B cell (primary cell): Measurements from ENCODE around the gene EPB41L2. TPM values are rescaled to one million over a fixed set of nuclear protein-coding genes. Genes with fewer than 3 reads are reported as not detected.

ENCODE experiments used
- ATAC-seq: fragments of 200-7000 bp; cut with Tn5 transposase; one replicate; pipeline ENCODE4 v1.10.0; 2021; ENCODE audit warnings: low read depth, mild to moderate bottlenecking, moderate number of reproducible peaks, moderate library complexity
- CTCF ChIA-PET: fragments of 350-600 bp; sonication (Branson Sonifier 250); formaldehyde crosslinking; loops from one replicate; lab custom pipeline; 2021; ENCODE audit warnings: antibody characterized with exemption, inconsistent platforms; lab: Charles Lee
- POLR2A ChIA-PET: fragments of 350-600 bp; sonication (Branson Sonifier 250); formaldehyde crosslinking; loops from one replicate; lab custom pipeline; 2021; ENCODE audit warnings: antibody characterized with exemption; lab: Charles Lee
- DNase-seq: peaks from one replicate; pipeline ENCODE4 v3.0.0; 2013
- H2AFZ ChIP-seq: 2 replicates; pipeline ENCODE4 v1.6.1; 2012; ENCODE audit warnings: mild to moderate bottlenecking, low read depth, low read length; ENCODE audit not compliant: insufficient read depth, poor library complexity, severe bottlenecking
- H3K27ac ChIP-seq, 2 donors: 1 replicate in 1 of 2; 2 replicates in 1 of 2; pipeline ENCODE4 v1.5.1; 2012 to 2013; ENCODE audit warnings: low read length in 2 of 2, mild to moderate bottlenecking in 2 of 2, moderate library complexity in 1 of 2
- H3K27me3 ChIP-seq, 4 experiments: fragments of 200-600 bp in 1 of 4; sonication (generic) in 1 of 4; replicated peaks in 1 of 4; 1 replicate in 2 of 4; 2 replicates in 2 of 4; pipeline versions ENCODE4 v1.6.1 to v1.7.0; 2013 to 2016; ENCODE audit warnings: low read length in 3 of 4, mild to moderate bottlenecking in 2 of 4, mixed read lengths in 1 of 4, moderate library complexity in 1 of 4; ENCODE audit not compliant: insufficient read depth in 4 of 4, control insufficient read depth in 3 of 4; ENCODE audit errors: control extremely low read depth in 1 of 4
- H3K36me3 ChIP-seq, 2 experiments: replicated peaks in 1 of 2; 1 replicate in 1 of 2; 2 replicates in 1 of 2; pipeline versions ENCODE4 v1.6.1 to v1.7.1; 2013; ENCODE audit warnings: low read length in 1 of 2; ENCODE audit not compliant: insufficient read depth in 2 of 2, control insufficient read depth in 1 of 2; ENCODE audit errors: control extremely low read depth in 1 of 2, extremely low read depth in 1 of 2
- H3K4me1 ChIP-seq, 2 donors: fragments of 200-600 bp in 1 of 2; sonication (generic) in 1 of 2; 1 replicate in 1 of 2; 2 replicates in 1 of 2; pipeline versions ENCODE4 v1.5.1 to v1.6.1; 2013 to 2017; ENCODE audit warnings: low read length in 2 of 2; ENCODE audit not compliant: control insufficient read depth in 2 of 2, insufficient read depth in 2 of 2
- H3K4me2 ChIP-seq: replicated peaks from 2 replicates; pipeline ENCODE3; 2012; ENCODE audit warnings: mild to moderate bottlenecking, low read depth, low read length; ENCODE audit not compliant: poor library complexity, severe bottlenecking
- H3K4me3 ChIP-seq, 5 experiments: fragments of 200-600 bp in 1 of 5; sonication (generic) in 1 of 5; 1 replicate in 3 of 5; 2 replicates in 2 of 5; pipeline versions ENCODE4 v1.5.1 to v1.7.0; 2011 to 2016; ENCODE audit warnings: low read length in 4 of 5, mild to moderate bottlenecking in 4 of 5, low read depth in 2 of 5, control low read depth in 1 of 5, moderate library complexity in 1 of 5; ENCODE audit not compliant: insufficient read depth in 1 of 5; ENCODE audit errors: control extremely low read depth in 1 of 5, extremely low read depth in 1 of 5
- H3K79me2 ChIP-seq: fragments of 200-600 bp; sonication (generic); one replicate; pipeline ENCODE4 v1.6.0; 2016; ENCODE audit warnings: low read length; ENCODE audit not compliant: control insufficient read depth, insufficient read depth
- H3K9ac ChIP-seq: fragments of 200-600 bp; sonication (generic); 2 replicates; pipeline ENCODE4 v1.6.1; 2017; ENCODE audit warnings: mild to moderate bottlenecking, low read length, moderate library complexity
- H3K9me3 ChIP-seq, 3 donors: one replicate each; pipeline versions ENCODE4 v1.6.1 to v1.7.1; 2013; ENCODE audit warnings: low read length in 2 of 3; ENCODE audit not compliant: control insufficient read depth in 2 of 3, insufficient read depth in 1 of 3; ENCODE audit errors: control extremely low read depth in 1 of 3
- H4K20me1 ChIP-seq: 2 replicates; pipeline ENCODE4 v1.6.0; 2012; ENCODE audit warnings: mild to moderate bottlenecking, low read length; ENCODE audit not compliant: insufficient read depth, control insufficient read depth, poor library complexity, severe bottlenecking
- H3K27ac Mint-ChIP-seq: one replicate; pipeline ENCODE4 v1.8.0; 2021; ENCODE audit warnings: mixed read lengths
- H3K27me3 Mint-ChIP-seq: one replicate; pipeline ENCODE4 v1.8.0; 2021; ENCODE audit warnings: mixed read lengths
- H3K4me1 Mint-ChIP-seq: one replicate; pipeline ENCODE4 v1.8.0; 2021; ENCODE audit warnings: mixed read lengths
- H3K4me3 Mint-ChIP-seq: one replicate; pipeline ENCODE4 v1.8.0; 2021; ENCODE audit warnings: mixed read lengths
- H3K9me3 Mint-ChIP-seq: one replicate; pipeline ENCODE4 v1.8.0; 2022; ENCODE audit warnings: mixed read lengths; ENCODE audit not compliant: insufficient read depth
- EZH2 ChIP-seq: IDR thresholded peaks from 2 replicates; pipeline ENCODE4 v1.6.1; 2012; ENCODE audit warnings: borderline replicate concordance, low read depth, mild to moderate bottlenecking, moderate library complexity, low read length; ENCODE audit not compliant: insufficient read depth, poor library complexity, severe bottlenecking
- WGBS: methylation state at CpG from one replicate; pipeline ENCODE4 v1.1.5; 2013; ENCODE audit warnings: missing lambda C conversion rate; ENCODE audit not compliant: insufficient coverage; 5-methylcytosine and 5-hydroxymethylcytosine counted together
- intact Hi-C: fragments of 100-400 bp; cut with micrococcal nuclease; formaldehyde crosslinking; loops from one replicate; pipeline ENCODE4 v1.10.0; 2022
- polyA plus RNA-seq: library from polyadenylated mRNA; depleted of rRNA; stranded (reverse); fragments of >200 nt; gene quantifications from 2 replicates; pipeline ENCODE4 v1.2.3, GENCODE V29; 2012
- total RNA-seq, 2 donors: library from RNA; stranded (reverse); fragments of 120-200 nt in 1 of 2; gene quantifications; 1 replicate in 1 of 2; 2 replicates in 1 of 2; pipeline versions ENCODE4 v1.2.3 to v1.2.4, GENCODE V29; 2013 to 2022
- TF ChIP-seq, protein P1 (sequence below): fragments of 200-600 bp; IDR thresholded peaks from one replicate; pipeline ENCODE4 v1.8.0; 2022; ENCODE audit warnings: antibody characterized with exemption, mild to moderate bottlenecking

The EPB41L2 gene
- total and polyA plus RNA-seq, 2 donors (not counting 1 experiment from before 2014, with no cell fraction given): 17.8 to 61.0 TPM

DNA sequence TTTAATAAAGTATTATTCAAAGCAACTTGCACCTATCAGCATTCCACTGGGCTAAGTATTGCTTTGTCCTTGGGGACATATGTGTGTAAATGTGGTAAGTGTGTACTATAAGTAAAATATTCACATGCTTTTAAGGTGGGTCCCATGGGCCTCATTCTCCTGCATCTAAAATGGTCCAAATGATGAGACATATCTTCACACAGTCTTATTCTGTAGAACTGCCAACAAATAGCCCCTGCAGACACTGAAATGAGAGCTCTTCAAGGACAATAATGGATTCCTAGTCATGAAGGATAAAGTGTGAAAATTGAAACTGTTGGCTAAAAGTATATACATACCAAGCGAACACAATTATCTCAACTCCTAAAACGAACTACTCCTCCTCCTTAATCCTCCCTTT lies 154.1 kb downstream of the EPB41L2 start:
- Mint-ChIP-seq H3K4me1 (peaks cover 15% of the 10 kb centered on the region), H3K9me3 (no peaks in the 10 kb centered on the region), H3K4me3 (no peak overlapping the region), H3K27me3 (no peaks in the 10 kb centered on the region), H3K27ac (no peak overlapping the region)
- H3K4me2 ChIP-seq: no peak overlapping the region
- no peaks in the 10 kb centered on the region for H4K20me1 ChIP-seq
- intact Hi-C loops: no loop called here
- H3K4me1 ChIP-seq: peaks cover 6 to 7% of the 10 kb centered on the region in 2 donors
- no CpG with 5 or more reads among the region's 2 CpGs for WGBS
- H3K9me3 ChIP-seq: no peaks in the 10 kb centered on the region
- no peak overlapping the region for H3K9ac ChIP-seq
- H3K36me3 ChIP-seq: no peaks in the 10 kb centered on the region
- H3K27me3 ChIP-seq: no peaks in the 10 kb centered on the region
- ATAC-seq (no peak), DNase-seq (no peak)
- no peak for TF ChIP-seq EZH2
- TF ChIP-seq, protein P1, sequence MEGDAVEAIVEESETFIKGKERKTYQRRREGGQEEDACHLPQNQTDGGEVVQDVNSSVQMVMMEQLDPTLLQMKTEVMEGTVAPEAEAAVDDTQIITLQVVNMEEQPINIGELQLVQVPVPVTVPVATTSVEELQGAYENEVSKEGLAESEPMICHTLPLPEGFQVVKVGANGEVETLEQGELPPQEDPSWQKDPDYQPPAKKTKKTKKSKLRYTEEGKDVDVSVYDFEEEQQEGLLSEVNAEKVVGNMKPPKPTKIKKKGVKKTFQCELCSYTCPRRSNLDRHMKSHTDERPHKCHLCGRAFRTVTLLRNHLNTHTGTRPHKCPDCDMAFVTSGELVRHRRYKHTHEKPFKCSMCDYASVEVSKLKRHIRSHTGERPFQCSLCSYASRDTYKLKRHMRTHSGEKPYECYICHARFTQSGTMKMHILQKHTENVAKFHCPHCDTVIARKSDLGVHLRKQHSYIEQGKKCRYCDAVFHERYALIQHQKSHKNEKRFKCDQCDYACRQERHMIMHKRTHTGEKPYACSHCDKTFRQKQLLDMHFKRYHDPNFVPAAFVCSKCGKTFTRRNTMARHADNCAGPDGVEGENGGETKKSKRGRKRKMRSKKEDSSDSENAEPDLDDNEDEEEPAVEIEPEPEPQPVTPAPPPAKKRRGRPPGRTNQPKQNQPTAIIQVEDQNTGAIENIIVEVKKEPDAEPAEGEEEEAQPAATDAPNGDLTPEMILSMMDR: no peak
- no peak overlapping the region for H3K4me3 ChIP-seq
- ChIA-PET CTCF (no interaction called here), POLR2A (no interaction called here)
- H3K79me2 ChIP-seq: peaks cover 6% of the 10 kb centered on the region
- no peak overlapping the region for H3K27ac ChIP-seq
- no peak overlapping the region for H2AFZ ChIP-seq

DNA sequence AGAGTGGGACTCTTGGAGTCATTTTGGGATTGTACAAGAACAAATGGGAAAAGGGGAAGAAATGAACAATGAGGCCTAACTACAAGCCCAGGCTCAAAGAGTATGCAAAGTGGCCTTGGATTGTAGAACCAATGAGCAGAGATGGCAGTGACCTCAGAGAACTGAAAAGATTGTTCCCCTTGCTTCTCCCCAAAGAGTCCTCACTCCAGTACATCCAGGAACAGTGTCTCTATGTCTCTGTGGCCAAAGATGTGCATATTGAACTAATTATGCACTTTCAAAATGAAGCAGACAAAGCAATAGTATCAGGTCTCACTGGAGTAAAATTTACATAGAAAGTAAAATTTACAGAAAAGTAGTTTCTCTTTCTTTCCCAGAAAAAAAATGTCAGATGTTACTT lies 154.9 kb downstream of the EPB41L2 start:
- Mint-ChIP-seq H3K9me3 (no peaks in the 10 kb centered on the region), H3K4me1 (peaks cover 13% of the 10 kb centered on the region), H3K4me3 (no peak overlapping the region), H3K27ac (no peak overlapping the region), H3K27me3 (no peaks in the 10 kb centered on the region)
- CTCF ChIA-PET: interaction anchor here (1.2 kb wide), 1 partner anchor 23 kb away, joined by 3 read pairs; no protein-coding TSS in a partner anchor
- Histone ChIP-seq H3K4me2 (no peak overlapping the region), H3K4me1 (peaks cover 4% of the 10 kb centered on the region in 2 donors), H4K20me1 (no peaks in the 10 kb centered on the region), H3K27me3 (no peaks in the 10 kb centered on the region), H3K36me3 (no peaks in the 10 kb centered on the region), H3K79me2 (peaks cover 6% of the 10 kb centered on the region), H3K9ac (no peak overlapping the region), H2AFZ (no peak overlapping the region), H3K27ac (no peak overlapping the region), H3K4me3 (no peak overlapping the region), H3K9me3 (no peaks in the 10 kb centered on the region)
- ATAC-seq (no peak), DNase-seq (no peak)
- POLR2A ChIA-PET: no interaction called here
- intact Hi-C loops: no loop called here
- TF ChIP-seq, protein P1: no peak
- no peak for TF ChIP-seq EZH2
